A204.1 (cell line): Measurements from ENCODE around the gene ACSM2B.
"Not testable (repeated sequence)": the region's sequence is repeated elsewhere in the genome, so short reads cannot be mapped to it uniquely, and the experiment has no call there.

ENCODE experiments used
- FAIRE-seq: peaks from 2 replicates; lab custom pipeline; 2012; peaks lifted over from hg19 to GRCh38; lab: Jason Lieb, UNC

Gene ACSM2B

GRCh38 chr16:20576145-20576544, at the start of gene ACSM2B:
ACSM2B (minus strand) TSS chr16:20576367; CDS start chr16:20564845, 11,522 bp downstream.
- FAIRE-seq = not testable (repeated sequence)

- no peak for FAIRE-seq
Measured at GRCh38 chr16:20624882-20625807, 49.0 kb upstream of the ACSM2B start.

- no peak for FAIRE-seq
Measured at GRCh38 chr16:20624205-20624604, 48.0 kb upstream of the ACSM2B start.

GRCh38 chr16:20622498-20622870, 46.3 kb upstream of the ACSM2B start:
- FAIRE-seq = no peak

- FAIRE-seq = no peak
Measured at GRCh38 chr16:20621406-20621805, 45.2 kb upstream of the ACSM2B start.

- no peak for FAIRE-seq
Measured at GRCh38 chr16:20620770-20621169, 44.6 kb upstream of the ACSM2B start.

GRCh38 chr16:20620003-20620402, 43.8 kb upstream of the ACSM2B start:
- FAIRE-seq = no peak

GRCh38 chr16:20617271-20617670, 41.1 kb upstream of the ACSM2B start:
- no peak for FAIRE-seq

- FAIRE-seq = no peak
Measured at GRCh38 chr16:20614186-20615141, 38.3 kb upstream of the ACSM2B start.

GRCh38 chr16:20613481-20614185, 37.5 kb upstream of the ACSM2B start:
- no peak for FAIRE-seq

GRCh38 chr16:20612551-20613480, 36.6 kb upstream of the ACSM2B start:
- no peak for FAIRE-seq

- FAIRE-seq = no peak
Measured at GRCh38 chr16:20611975-20612481, 35.9 kb upstream of the ACSM2B start.

GRCh38 chr16:20611350-20611902, 35.3 kb upstream of the ACSM2B start:
- no peak for FAIRE-seq

GRCh38 chr16:20610892-20611349, 34.8 kb upstream of the ACSM2B start:
- no peak for FAIRE-seq

GRCh38 chr16:20610211-20610891, 34.2 kb upstream of the ACSM2B start:
- no peak for FAIRE-seq

- FAIRE-seq = not testable (repeated sequence)
Measured at GRCh38 chr16:20602205-20602604, 26.0 kb upstream of the ACSM2B start.

GRCh38 chr16:20599475-20599874, 23.3 kb upstream of the ACSM2B start:
- FAIRE-seq = not testable (repeated sequence)

- FAIRE-seq = no peak
Measured at GRCh38 chr16:20598832-20599469, 22.8 kb upstream of the ACSM2B start.

- not testable (repeated sequence) for FAIRE-seq
Measured at GRCh38 chr16:20595694-20596093, 19.5 kb upstream of the ACSM2B start.
